NCI-H2107 (cell line): ENCODE results near the gene DSTYK.
A peak's percentile ranks its signal among the peaks of the same experiment; 100 is the strongest.

Source experiments
- DNase-seq: peaks from one replicate; lab custom pipeline; 2025; lab: John Stamatoyannopoulos, UW

DSTYK gene, protein sequence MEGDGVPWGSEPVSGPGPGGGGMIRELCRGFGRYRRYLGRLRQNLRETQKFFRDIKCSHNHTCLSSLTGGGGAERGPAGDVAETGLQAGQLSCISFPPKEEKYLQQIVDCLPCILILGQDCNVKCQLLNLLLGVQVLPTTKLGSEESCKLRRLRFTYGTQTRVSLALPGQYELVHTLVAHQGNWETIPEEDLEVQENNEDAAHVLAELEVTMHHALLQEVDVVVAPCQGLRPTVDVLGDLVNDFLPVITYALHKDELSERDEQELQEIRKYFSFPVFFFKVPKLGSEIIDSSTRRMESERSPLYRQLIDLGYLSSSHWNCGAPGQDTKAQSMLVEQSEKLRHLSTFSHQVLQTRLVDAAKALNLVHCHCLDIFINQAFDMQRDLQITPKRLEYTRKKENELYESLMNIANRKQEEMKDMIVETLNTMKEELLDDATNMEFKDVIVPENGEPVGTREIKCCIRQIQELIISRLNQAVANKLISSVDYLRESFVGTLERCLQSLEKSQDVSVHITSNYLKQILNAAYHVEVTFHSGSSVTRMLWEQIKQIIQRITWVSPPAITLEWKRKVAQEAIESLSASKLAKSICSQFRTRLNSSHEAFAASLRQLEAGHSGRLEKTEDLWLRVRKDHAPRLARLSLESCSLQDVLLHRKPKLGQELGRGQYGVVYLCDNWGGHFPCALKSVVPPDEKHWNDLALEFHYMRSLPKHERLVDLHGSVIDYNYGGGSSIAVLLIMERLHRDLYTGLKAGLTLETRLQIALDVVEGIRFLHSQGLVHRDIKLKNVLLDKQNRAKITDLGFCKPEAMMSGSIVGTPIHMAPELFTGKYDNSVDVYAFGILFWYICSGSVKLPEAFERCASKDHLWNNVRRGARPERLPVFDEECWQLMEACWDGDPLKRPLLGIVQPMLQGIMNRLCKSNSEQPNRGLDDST

GRCh38 chr1:205211169-205211838 is at the start of gene DSTYK:
Gene DSTYK (minus strand): TSS chr1:205211702. CDS start chr1:205211535, 167 bp downstream.
- peak; percentile 93 for DNase-seq

DNA sequence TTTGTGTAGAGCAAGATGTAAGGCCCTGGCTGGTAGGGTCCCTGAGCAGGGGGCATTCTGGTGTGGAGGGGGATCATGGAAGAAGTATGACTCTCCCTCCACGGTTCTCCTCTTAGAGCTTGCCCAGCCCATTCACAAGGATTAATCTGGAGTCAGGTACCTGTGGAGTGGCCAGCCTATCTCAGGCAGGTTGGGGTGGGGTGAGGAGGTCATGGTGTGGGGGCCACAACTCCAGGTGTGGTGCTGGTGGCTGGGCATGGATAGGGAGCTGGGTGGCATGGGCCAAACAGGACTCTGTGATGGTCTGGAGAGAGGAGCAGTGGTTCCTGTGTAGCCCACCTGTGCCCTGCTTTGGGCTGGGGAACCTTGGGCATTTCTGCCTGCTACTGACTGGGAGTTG is 48.5 kb upstream of the DSTYK start:
- DNase-seq: no peak

DNA sequence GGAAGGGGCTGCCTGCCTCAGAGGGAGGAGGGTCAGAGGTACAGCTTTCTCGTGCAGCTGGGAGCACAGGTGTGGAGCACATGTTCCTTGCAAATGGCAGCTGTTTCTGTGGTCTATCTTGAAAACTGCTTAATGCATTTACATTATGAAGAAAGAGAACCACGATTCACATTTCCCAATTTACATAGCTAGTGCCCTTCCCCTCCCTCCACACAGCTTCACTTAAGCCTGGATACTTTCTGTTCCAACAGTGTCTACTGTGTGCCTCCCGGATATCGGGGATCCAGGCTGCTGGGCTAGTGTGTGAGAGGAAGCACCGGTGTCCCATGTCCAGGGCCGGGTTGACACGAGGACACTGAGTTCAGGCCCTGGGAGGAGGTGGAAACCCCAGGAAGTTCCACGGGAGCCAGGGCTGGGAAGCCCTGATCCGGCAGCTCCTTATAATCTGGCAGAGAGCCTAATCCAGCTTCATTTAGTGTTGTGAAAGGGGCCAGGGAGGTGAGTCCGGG is 47.9 kb upstream of the DSTYK start:
- DNase-seq: no peak

DNA sequence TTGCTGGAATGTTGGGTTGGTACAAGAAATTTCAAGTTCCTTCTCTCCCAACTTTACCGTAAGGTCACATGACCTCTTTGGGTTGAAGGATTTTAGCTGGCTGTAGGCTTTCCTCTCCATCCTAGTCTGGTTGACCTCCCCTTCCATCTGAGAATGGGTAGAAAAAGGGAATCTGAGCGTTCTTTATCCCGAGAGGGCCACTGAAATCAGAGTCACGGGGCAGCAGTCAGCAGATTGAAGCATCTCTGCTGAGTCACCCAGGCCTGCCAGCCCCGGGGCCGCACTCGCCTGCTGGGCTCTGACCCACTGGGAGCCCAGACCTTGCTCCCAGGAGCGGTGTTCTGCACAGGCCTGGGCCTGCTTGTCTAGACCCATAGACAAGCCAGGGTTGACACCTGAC is 47.2 kb upstream of the DSTYK start:
- no peak for DNase-seq

DNA sequence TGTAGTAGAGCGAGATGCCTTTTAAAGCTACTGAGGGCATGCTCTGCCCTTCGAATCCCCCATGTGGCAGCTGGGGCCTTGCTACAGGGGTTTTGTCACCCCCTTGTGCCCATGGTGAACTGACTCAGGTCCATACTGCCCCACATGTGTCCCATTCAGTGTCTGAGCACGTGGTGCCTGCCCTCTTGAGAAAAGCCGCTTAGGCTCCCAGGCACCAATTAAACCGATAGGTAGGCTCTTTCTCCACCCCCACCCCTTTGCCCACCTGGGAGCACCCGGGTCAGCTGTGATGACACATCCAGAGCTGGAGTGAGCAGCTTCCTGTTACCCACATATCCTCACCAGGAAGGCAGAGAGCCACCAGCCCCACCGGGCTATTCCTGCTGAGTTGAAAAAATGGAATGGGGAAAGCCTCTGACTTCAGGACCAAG is 46.8 kb upstream of the DSTYK start:
- no peak for DNase-seq

- no peak for DNase-seq
Observed at GRCh38 chr1:205257735-205258134, 46.2 kb upstream of the DSTYK start.

- DNase-seq: no peak
Observed at GRCh38 chr1:205256951-205257625, 45.6 kb upstream of the DSTYK start.

DNA sequence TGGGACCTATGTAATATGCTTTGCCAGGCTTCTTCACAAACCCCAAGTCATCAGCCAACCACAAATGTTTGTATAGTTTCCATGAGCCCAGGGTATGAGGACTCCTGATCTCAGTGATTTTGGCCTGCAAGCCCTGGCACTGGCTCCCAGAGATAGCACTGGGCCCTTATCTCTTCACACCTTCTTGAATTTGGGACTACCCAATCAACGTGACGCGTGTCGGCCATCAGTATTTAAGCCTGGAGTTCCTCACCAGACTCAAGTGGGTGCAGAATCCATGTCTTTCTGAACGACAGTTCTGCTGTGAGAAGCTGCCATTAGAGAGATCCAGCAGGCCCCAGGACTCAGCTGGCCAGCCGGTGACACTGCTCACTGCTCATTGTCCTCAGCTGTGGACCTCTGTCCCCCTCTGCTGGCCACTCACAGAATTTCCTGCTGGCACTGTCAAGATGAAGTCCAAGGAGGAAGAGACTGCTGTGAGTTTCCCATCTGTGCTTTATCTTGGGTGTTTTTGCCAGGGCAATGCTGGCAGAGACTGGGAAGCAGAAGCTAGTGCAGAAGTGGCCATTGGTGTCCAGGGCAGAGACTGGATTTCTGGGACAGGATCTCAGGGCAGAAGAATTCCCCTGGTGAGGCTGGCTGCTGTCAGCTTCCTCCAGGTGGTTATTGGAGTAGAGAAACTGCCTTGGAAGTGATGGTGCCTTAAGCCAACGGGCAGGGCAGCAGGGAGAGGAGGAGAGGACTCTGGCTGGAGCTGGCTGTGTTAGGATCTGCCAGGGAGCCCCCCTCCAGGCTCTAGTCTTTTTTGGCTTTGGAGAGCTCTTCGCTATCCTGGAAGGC is 44.7 kb upstream of the DSTYK start:
- DNase-seq: peak; percentile 69

- DNase-seq: no peak
Observed at GRCh38 chr1:205251576-205251975, 40.1 kb upstream of the DSTYK start.

- DNase-seq: no peak
Observed at GRCh38 chr1:205250699-205251098, 39.2 kb upstream of the DSTYK start.

GRCh38 chr1:205249651-205250050 is 38.1 kb upstream of the DSTYK start:
- no peak for DNase-seq

- no peak for DNase-seq
Observed at GRCh38 chr1:205248793-205249601, 37.5 kb upstream of the DSTYK start.

DNA sequence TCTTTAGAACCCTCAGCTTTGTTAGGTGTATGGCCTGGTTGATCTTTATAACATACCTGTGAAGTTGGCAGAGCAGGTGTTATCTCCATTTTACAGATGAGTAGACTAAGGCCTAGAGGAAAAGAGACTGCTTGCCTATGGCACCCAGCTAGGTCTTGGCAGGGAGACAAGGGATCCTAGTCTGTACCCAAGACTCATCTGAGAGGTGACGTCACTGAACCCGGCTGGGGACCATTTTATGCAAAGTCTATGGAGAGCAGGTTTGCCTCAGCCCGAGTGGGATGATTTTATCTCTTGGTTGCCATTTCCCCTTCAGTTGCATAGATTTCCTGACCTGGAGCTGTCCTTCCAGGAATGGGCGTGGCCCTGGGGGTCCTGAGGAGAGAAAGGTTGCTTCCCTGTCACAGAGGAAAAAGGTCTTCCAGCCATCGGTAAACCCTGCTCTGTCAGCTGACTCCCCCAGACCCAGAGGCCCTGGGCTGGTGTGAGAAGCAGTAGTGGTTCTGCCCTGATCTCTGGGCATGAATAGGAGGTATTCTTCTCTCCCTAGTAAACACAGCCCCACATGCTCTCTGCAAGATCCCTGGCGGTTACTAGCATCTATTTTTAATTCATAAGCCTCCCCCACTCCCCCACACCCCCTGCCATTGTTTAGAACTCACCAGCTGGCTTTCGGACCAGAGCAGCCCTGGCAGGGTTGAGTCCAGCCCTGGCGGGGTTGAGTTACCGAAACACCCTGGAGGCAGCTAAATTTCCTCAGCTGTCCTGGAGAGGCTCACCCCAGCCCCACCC is 35.8 kb upstream of the DSTYK start:
- DNase-seq: peak; percentile 38

GRCh38 chr1:205246351-205247119 is 35.0 kb upstream of the DSTYK start:
- DNase-seq: no peak

DNA sequence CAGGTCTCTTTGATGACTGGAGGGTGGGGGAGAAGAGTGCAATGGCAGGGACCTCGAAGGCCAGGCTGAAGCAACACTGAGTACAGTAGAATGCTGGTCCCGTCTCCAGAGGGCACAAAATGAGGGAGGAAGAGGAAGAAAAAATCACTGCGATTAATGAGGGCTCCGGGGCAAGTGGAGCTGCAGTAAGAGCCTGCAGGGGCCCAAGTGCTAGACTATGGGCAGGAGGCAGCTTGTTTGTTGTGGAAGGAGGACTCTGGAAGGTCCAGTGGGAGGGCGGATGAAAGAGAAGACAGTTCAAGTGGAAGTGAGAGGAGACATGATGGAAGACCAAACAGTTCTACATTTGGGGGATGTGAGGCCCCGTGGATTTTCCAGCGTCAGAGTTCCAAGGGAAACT is 33.6 kb upstream of the DSTYK start:
- no peak for DNase-seq

- no peak for DNase-seq
Observed at GRCh38 chr1:205244384-205244783, 32.9 kb upstream of the DSTYK start.

- no peak for DNase-seq
Observed at GRCh38 chr1:205243350-205244191, 32.1 kb upstream of the DSTYK start.
